B cell (primary cell): Measurements from ENCODE around the gene ANGPT4. TPM values are rescaled to one million over a fixed set of nuclear protein-coding genes. Genes with fewer than 3 reads are reported as not detected.

Source experiments
- ATAC-seq: fragments of 200-7000 bp; cut with Tn5 transposase; one replicate; pipeline ENCODE4 v1.10.0; 2021; ENCODE audit warnings: low read depth, mild to moderate bottlenecking, moderate number of reproducible peaks, moderate library complexity
- CTCF ChIA-PET: fragments of 350-600 bp; sonication (Branson Sonifier 250); formaldehyde crosslinking; loops from one replicate; lab custom pipeline; 2021; ENCODE audit warnings: antibody characterized with exemption, inconsistent platforms; lab: Charles Lee
- POLR2A ChIA-PET: fragments of 350-600 bp; sonication (Branson Sonifier 250); formaldehyde crosslinking; loops from one replicate; lab custom pipeline; 2021; ENCODE audit warnings: antibody characterized with exemption; lab: Charles Lee
- DNase-seq: peaks from one replicate; pipeline ENCODE4 v3.0.0; 2013
- H2AFZ ChIP-seq: 2 replicates; pipeline ENCODE4 v1.6.1; 2012; ENCODE audit warnings: mild to moderate bottlenecking, low read depth, low read length; ENCODE audit not compliant: insufficient read depth, poor library complexity, severe bottlenecking
- H3K27ac ChIP-seq, 2 donors: 1 replicate in 1 of 2; 2 replicates in 1 of 2; pipeline ENCODE4 v1.5.1; 2012 to 2013; ENCODE audit warnings: low read length in 2 of 2, mild to moderate bottlenecking in 2 of 2, moderate library complexity in 1 of 2
- H3K27me3 ChIP-seq, 4 experiments: fragments of 200-600 bp in 1 of 4; sonication (generic) in 1 of 4; replicated peaks in 1 of 4; 1 replicate in 2 of 4; 2 replicates in 2 of 4; pipeline versions ENCODE4 v1.6.1 to v1.7.0; 2013 to 2016; ENCODE audit warnings: low read length in 3 of 4, mild to moderate bottlenecking in 2 of 4, mixed read lengths in 1 of 4, moderate library complexity in 1 of 4; ENCODE audit not compliant: insufficient read depth in 4 of 4, control insufficient read depth in 3 of 4; ENCODE audit errors: control extremely low read depth in 1 of 4
- H3K36me3 ChIP-seq, 2 experiments: replicated peaks in 1 of 2; 1 replicate in 1 of 2; 2 replicates in 1 of 2; pipeline versions ENCODE4 v1.6.1 to v1.7.1; 2013; ENCODE audit warnings: low read length in 1 of 2; ENCODE audit not compliant: insufficient read depth in 2 of 2, control insufficient read depth in 1 of 2; ENCODE audit errors: control extremely low read depth in 1 of 2, extremely low read depth in 1 of 2
- H3K4me1 ChIP-seq, 2 donors: fragments of 200-600 bp in 1 of 2; sonication (generic) in 1 of 2; 1 replicate in 1 of 2; 2 replicates in 1 of 2; pipeline versions ENCODE4 v1.5.1 to v1.6.1; 2013 to 2017; ENCODE audit warnings: low read length in 2 of 2; ENCODE audit not compliant: control insufficient read depth in 2 of 2, insufficient read depth in 2 of 2
- H3K4me2 ChIP-seq: replicated peaks from 2 replicates; pipeline ENCODE3; 2012; ENCODE audit warnings: mild to moderate bottlenecking, low read depth, low read length; ENCODE audit not compliant: poor library complexity, severe bottlenecking
- H3K4me3 ChIP-seq, 5 experiments: fragments of 200-600 bp in 1 of 5; sonication (generic) in 1 of 5; 1 replicate in 3 of 5; 2 replicates in 2 of 5; pipeline versions ENCODE4 v1.5.1 to v1.7.0; 2011 to 2016; ENCODE audit warnings: low read length in 4 of 5, mild to moderate bottlenecking in 4 of 5, low read depth in 2 of 5, control low read depth in 1 of 5, moderate library complexity in 1 of 5; ENCODE audit not compliant: insufficient read depth in 1 of 5; ENCODE audit errors: control extremely low read depth in 1 of 5, extremely low read depth in 1 of 5
- H3K79me2 ChIP-seq: fragments of 200-600 bp; sonication (generic); one replicate; pipeline ENCODE4 v1.6.0; 2016; ENCODE audit warnings: low read length; ENCODE audit not compliant: control insufficient read depth, insufficient read depth
- H3K9ac ChIP-seq: fragments of 200-600 bp; sonication (generic); 2 replicates; pipeline ENCODE4 v1.6.1; 2017; ENCODE audit warnings: mild to moderate bottlenecking, low read length, moderate library complexity
- H3K9me3 ChIP-seq, 3 donors: one replicate each; pipeline versions ENCODE4 v1.6.1 to v1.7.1; 2013; ENCODE audit warnings: low read length in 2 of 3; ENCODE audit not compliant: control insufficient read depth in 2 of 3, insufficient read depth in 1 of 3; ENCODE audit errors: control extremely low read depth in 1 of 3
- H4K20me1 ChIP-seq: 2 replicates; pipeline ENCODE4 v1.6.0; 2012; ENCODE audit warnings: mild to moderate bottlenecking, low read length; ENCODE audit not compliant: insufficient read depth, control insufficient read depth, poor library complexity, severe bottlenecking
- H3K27ac Mint-ChIP-seq: one replicate; pipeline ENCODE4 v1.8.0; 2021; ENCODE audit warnings: mixed read lengths
- H3K27me3 Mint-ChIP-seq: one replicate; pipeline ENCODE4 v1.8.0; 2021; ENCODE audit warnings: mixed read lengths
- H3K4me1 Mint-ChIP-seq: one replicate; pipeline ENCODE4 v1.8.0; 2021; ENCODE audit warnings: mixed read lengths
- H3K4me3 Mint-ChIP-seq: one replicate; pipeline ENCODE4 v1.8.0; 2021; ENCODE audit warnings: mixed read lengths
- H3K9me3 Mint-ChIP-seq: one replicate; pipeline ENCODE4 v1.8.0; 2022; ENCODE audit warnings: mixed read lengths; ENCODE audit not compliant: insufficient read depth
- EZH2 ChIP-seq: IDR thresholded peaks from 2 replicates; pipeline ENCODE4 v1.6.1; 2012; ENCODE audit warnings: borderline replicate concordance, low read depth, mild to moderate bottlenecking, moderate library complexity, low read length; ENCODE audit not compliant: insufficient read depth, poor library complexity, severe bottlenecking
- WGBS: methylation state at CpG from one replicate; pipeline ENCODE4 v1.1.5; 2013; ENCODE audit warnings: missing lambda C conversion rate; ENCODE audit not compliant: insufficient coverage; 5-methylcytosine and 5-hydroxymethylcytosine counted together
- intact Hi-C: fragments of 100-400 bp; cut with micrococcal nuclease; formaldehyde crosslinking; loops from one replicate; pipeline ENCODE4 v1.10.0; 2022
- polyA plus RNA-seq: library from polyadenylated mRNA; depleted of rRNA; stranded (reverse); fragments of >200 nt; gene quantifications from 2 replicates; pipeline ENCODE4 v1.2.3, GENCODE V29; 2012
- total RNA-seq, 2 donors: library from RNA; stranded (reverse); fragments of 120-200 nt in 1 of 2; gene quantifications; 1 replicate in 1 of 2; 2 replicates in 1 of 2; pipeline versions ENCODE4 v1.2.3 to v1.2.4, GENCODE V29; 2013 to 2022
- TF ChIP-seq, protein P1 (sequence below): fragments of 200-600 bp; IDR thresholded peaks from one replicate; pipeline ENCODE4 v1.8.0; 2022; ENCODE audit warnings: antibody characterized with exemption, mild to moderate bottlenecking

Gene ANGPT4
- total and polyA plus RNA-seq, 2 donors (not counting 1 experiment from before 2014, with no cell fraction given) = not detected

DNA sequence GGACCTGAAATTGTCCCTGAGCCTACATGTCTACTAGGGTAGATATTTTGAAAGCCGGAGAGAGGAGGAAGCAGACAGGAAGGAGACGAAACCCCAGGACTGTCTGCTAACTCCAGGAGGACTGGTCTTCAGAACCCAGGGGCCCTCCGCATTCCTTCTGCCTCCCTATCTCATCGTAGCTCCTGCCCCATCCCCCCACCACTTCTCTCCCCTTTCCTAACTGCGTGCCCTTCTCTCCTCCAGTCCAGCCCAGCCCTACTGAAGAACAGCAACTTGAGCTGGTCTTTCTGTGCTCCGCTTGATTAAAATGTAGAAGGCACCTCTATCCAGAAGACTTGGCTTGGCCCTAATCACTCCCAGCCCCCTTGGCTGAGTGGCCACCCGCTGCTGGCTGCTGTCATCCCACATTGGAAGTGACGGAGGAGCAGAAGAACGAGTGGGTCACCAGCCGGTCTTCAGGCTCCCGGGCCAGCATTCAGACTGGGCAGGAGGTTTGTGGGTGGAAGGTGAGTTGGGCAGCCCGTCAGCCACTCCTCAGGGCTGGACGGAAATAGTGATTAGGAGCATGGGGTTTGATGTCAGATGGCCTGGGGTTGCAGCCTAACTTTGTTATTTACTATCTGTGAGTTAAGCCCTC lies 28.8 kb upstream of the ANGPT4 start:
- H3K4me3 ChIP-seq = no peak overlapping the region
- no peak overlapping the region for H3K27ac ChIP-seq
- H3K79me2 ChIP-seq = no peaks in the 10 kb centered on the region
- DNase-seq (no peak), ATAC-seq (no peak)
- Mint-ChIP-seq H3K9me3 (no peaks in the 10 kb centered on the region), H3K4me3 (no peak overlapping the region), H3K27me3 (peaks cover 28% of the 10 kb centered on the region), H3K27ac (no peak overlapping the region), H3K4me1 (no peaks in the 10 kb centered on the region)
- POLR2A ChIA-PET = no interaction called here
- H3K9me3 ChIP-seq = peaks cover 0 to 4% (median 0%) of the 10 kb centered on the region in 3 donors
- no peak overlapping the region for H3K9ac ChIP-seq
- H4K20me1 ChIP-seq = no peaks in the 10 kb centered on the region
- intact Hi-C loops = no loop called here
- TF ChIP-seq, protein P1, sequence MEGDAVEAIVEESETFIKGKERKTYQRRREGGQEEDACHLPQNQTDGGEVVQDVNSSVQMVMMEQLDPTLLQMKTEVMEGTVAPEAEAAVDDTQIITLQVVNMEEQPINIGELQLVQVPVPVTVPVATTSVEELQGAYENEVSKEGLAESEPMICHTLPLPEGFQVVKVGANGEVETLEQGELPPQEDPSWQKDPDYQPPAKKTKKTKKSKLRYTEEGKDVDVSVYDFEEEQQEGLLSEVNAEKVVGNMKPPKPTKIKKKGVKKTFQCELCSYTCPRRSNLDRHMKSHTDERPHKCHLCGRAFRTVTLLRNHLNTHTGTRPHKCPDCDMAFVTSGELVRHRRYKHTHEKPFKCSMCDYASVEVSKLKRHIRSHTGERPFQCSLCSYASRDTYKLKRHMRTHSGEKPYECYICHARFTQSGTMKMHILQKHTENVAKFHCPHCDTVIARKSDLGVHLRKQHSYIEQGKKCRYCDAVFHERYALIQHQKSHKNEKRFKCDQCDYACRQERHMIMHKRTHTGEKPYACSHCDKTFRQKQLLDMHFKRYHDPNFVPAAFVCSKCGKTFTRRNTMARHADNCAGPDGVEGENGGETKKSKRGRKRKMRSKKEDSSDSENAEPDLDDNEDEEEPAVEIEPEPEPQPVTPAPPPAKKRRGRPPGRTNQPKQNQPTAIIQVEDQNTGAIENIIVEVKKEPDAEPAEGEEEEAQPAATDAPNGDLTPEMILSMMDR = no peak
- no peak for TF ChIP-seq EZH2
- CTCF ChIA-PET = interaction anchor here (1.9 kb wide), 1 partner anchor 11 kb away, joined by 5 read pairs; no protein-coding TSS in a partner anchor
- H3K4me1 ChIP-seq = no peaks in the 10 kb centered on the region
- H3K27me3 ChIP-seq = peaks cover 0 to 2% (median 0%) of the 10 kb centered on the region in 4 experiments
- H2AFZ ChIP-seq = no peak overlapping the region
- 88% methylated on average over 13 of the region's 13 CpGs for WGBS
- H3K36me3 ChIP-seq = no peaks in the 10 kb centered on the region
- H3K4me2 ChIP-seq = no peak overlapping the region

DNA sequence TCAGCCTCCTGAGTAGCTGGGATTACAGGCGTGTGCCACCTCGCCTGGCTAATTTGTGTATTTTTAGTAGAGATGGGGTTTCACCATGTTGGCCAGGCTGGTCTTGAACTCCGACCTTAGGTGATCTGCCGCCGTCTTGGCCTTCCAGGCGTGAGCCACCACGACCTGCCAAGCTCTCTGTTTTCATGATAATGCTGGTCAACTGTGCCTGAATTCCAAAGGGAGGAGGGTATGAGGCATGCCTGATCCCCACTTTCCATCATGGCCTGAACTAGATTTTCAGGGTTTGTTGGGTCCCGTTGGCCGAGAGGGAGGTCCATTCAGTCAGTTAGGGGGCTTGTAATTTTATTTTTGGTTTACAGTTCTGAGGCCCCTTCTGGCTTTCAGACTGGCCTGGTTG lies 28.0 kb upstream of the ANGPT4 start:
- H3K27ac Mint-ChIP-seq = no peak overlapping the region
- Histone ChIP-seq H3K9ac (no peak overlapping the region), H3K79me2 (no peaks in the 10 kb centered on the region), H3K27ac (no peak overlapping the region), H4K20me1 (no peaks in the 10 kb centered on the region), H3K4me3 (no peak overlapping the region), H3K4me2 (no peak overlapping the region), H3K36me3 (no peaks in the 10 kb centered on the region), H3K27me3 (peaks cover 0 to 2% (median 0%) of the 10 kb centered on the region in 4 experiments), H3K9me3 (no peaks in the 10 kb centered on the region), H3K4me1 (no peaks in the 10 kb centered on the region), H2AFZ (no peak overlapping the region)
- H3K9me3 Mint-ChIP-seq = no peaks in the 10 kb centered on the region
- WGBS = 97% methylated on average over 8 of the region's 9 CpGs
- intact Hi-C loops = no loop called here
- ATAC-seq (no peak), DNase-seq (no peak)
- POLR2A ChIA-PET = no interaction called here
- TF ChIP-seq, protein P1 = no peak
- TF ChIP-seq EZH2 = no peak
- peaks cover 20% of the 10 kb centered on the region for H3K27me3 Mint-ChIP-seq
- CTCF ChIA-PET = no interaction called here
- no peak overlapping the region for H3K4me3 Mint-ChIP-seq
- no peaks in the 10 kb centered on the region for H3K4me1 Mint-ChIP-seq
